ENCODE measurements around the gene COL4A5.

COL4A5 gene

GRCh38 chrX:108664701-108665100, 225.1 kb downstream of the COL4A5 start:
- no peak for DNase-seq

- no peak for DNase-seq
These were observed 226.5 kb downstream of the COL4A5 start for GRCh38 chrX:108666101-108666500.

GRCh38 chrX:108671526-108671925, 231.9 kb downstream of the COL4A5 start:
- no peak for DNase-seq

GRCh38 chrX:108696690-108697089, 257.1 kb downstream of the COL4A5 start:
- DNase-seq = peak; percentile 10

- peak; percentile 22 for DNase-seq
These were observed 259.7 kb downstream of the COL4A5 start for GRCh38 chrX:108699368-108699767.

GRCh38 chrX:108701633-108702032, 262.0 kb downstream of the COL4A5 start:
- no peak for DNase-seq

- no peak for DNase-seq
These were observed 262.9 kb downstream of the COL4A5 start for GRCh38 chrX:108702530-108702929.

- no peak for DNase-seq
These were observed 265.2 kb downstream of the COL4A5 start for GRCh38 chrX:108704839-108705238.

GRCh38 chrX:108712886-108713285, 273.2 kb downstream of the COL4A5 start:
- no peak for DNase-seq

GRCh38 chrX:108722561-108722960, 282.9 kb downstream of the COL4A5 start:
- DNase-seq = no peak

- DNase-seq = no peak
These were observed 287.1 kb downstream of the COL4A5 start for GRCh38 chrX:108726748-108727147.

GRCh38 chrX:108731153-108731552, 291.5 kb downstream of the COL4A5 start:
- DNase-seq = no peak

- no peak for DNase-seq
These were observed 293.1 kb downstream of the COL4A5 start for GRCh38 chrX:108732630-108733321.

GRCh38 chrX:108734426-108734825, 294.8 kb downstream of the COL4A5 start:
- DNase-seq = no peak

- DNase-seq = no peak
These were observed 295.5 kb downstream of the COL4A5 start for GRCh38 chrX:108735091-108735678.

GRCh38 chrX:108735679-108736508, 296.3 kb downstream of the COL4A5 start:
- peak; percentile 0 for DNase-seq

GRCh38 chrX:108736509-108737479, 297.2 kb downstream of the COL4A5 start, which contains the start of gene IRS4:
Gene IRS4, minus strand, starts transcription at chrX:108736563.
- no peak for DNase-seq

- DNase-seq = no peak
These were observed 298.1 kb downstream of the COL4A5 start for GRCh38 chrX:108737754-108738153.

GRCh38 chrX:108740299-108740774, 300.7 kb downstream of the COL4A5 start:
- no peak for DNase-seq
